H1 (cell line): ENCODE data around the gene MXD4. TPM values are rescaled to one million over a fixed set of nuclear protein-coding genes. Genes with fewer than 3 reads are reported as not detected.
A peak's percentile ranks its signal among the peaks of the same experiment; 100 is the strongest.

Experiments
- CTCF ChIA-PET: fragments of 300-600 bp; sonication (Branson Sonifier 250); formaldehyde crosslinking; loops from one replicate; lab custom pipeline; 2021; ENCODE audit not compliant: partially characterized antibody; lab: Charles Lee
- POLR2A ChIA-PET: fragments of 300-600 bp; sonication (Branson Sonifier 250); formaldehyde crosslinking; loops from one replicate; lab custom pipeline; 2021; ENCODE audit warnings: inconsistent platforms; ENCODE audit not compliant: partially characterized antibody; lab: Charles Lee
- DNase-seq, 2 experiments: peaks; one replicate each; pipeline versions ENCODE4 v3.0.0 to v3.0.0-alpha.2; 2010 to 2022; ENCODE audit warnings: low spot score in 2 of 2, low read depth in 1 of 2, mixed read lengths in 1 of 2
- FAIRE-seq: peaks from 2 replicates; lab custom pipeline; 2011; peaks lifted over from hg19 to GRCh38; lab: Jason Lieb, UNC
- H2AFZ ChIP-seq: 2 replicates; pipeline ENCODE4 v1.8.1; 2012; ENCODE audit warnings: low read length, inconsistent platforms
- H2AK5ac ChIP-seq: 2 replicates; pipeline ENCODE4 v1.6.1; 2013; ENCODE audit warnings: low read depth, low read length
- H2BK120ac ChIP-seq: replicated peaks from 2 replicates; pipeline ENCODE3; 2013; ENCODE audit warnings: low read depth, low read length, inconsistent platforms
- H2BK12ac ChIP-seq: 2 replicates; pipeline ENCODE4 v1.6.1; 2013; ENCODE audit warnings: low read depth, low read length
- H2BK15ac ChIP-seq: 2 replicates; pipeline ENCODE4 v1.6.1; 2013; ENCODE audit warnings: low read length
- H2BK20ac ChIP-seq: 2 replicates; pipeline ENCODE4 v1.6.1; 2013; ENCODE audit warnings: low read length
- H2BK5ac ChIP-seq: 2 replicates; pipeline ENCODE4 v1.6.1; 2013; ENCODE audit warnings: low read depth, low read length
- H3K14ac ChIP-seq: 2 replicates; pipeline ENCODE4 v1.6.1; 2013; ENCODE audit warnings: inconsistent platforms; ENCODE audit not compliant: insufficient read length
- H3K18ac ChIP-seq: 2 replicates; pipeline ENCODE4 v1.6.1; 2013; ENCODE audit warnings: low read length; ENCODE audit errors: extremely low read depth
- H3K23ac ChIP-seq: 2 replicates; pipeline ENCODE4 v1.6.1; 2013; ENCODE audit warnings: inconsistent platforms; ENCODE audit not compliant: insufficient read length
- H3K23me2 ChIP-seq: 2 replicates; pipeline ENCODE4 v1.6.1; 2013; ENCODE audit warnings: low read depth, low read length
- H3K27ac ChIP-seq: 2 replicates; pipeline ENCODE4 v1.6.1; 2011; ENCODE audit warnings: low read depth, low read length, inconsistent platforms
- H3K27me3 ChIP-seq, 4 experiments: replicated peaks in 1 of 4; 1 replicate in 1 of 4; 2 replicates in 3 of 4; pipeline versions ENCODE4 v1.6.1 to v1.8.1; 2011 to 2013; ENCODE audit warnings: low read length in 3 of 4, mild to moderate bottlenecking in 3 of 4, inconsistent platforms in 2 of 4, mixed read lengths in 2 of 4, moderate library complexity in 1 of 4; ENCODE audit not compliant: control insufficient read depth in 3 of 4, insufficient read depth in 3 of 4; ENCODE audit errors: extremely low read depth in 1 of 4
- H3K36me3 ChIP-seq, 4 experiments: 2 replicates each; pipeline versions ENCODE4 v1.6.1 to v1.8.1; 2011 to 2013; ENCODE audit warnings: mild to moderate bottlenecking in 4 of 4, low read length in 3 of 4, moderate library complexity in 2 of 4, control low read depth in 1 of 4, inconsistent platforms in 1 of 4; ENCODE audit not compliant: insufficient read depth in 4 of 4, control insufficient read depth in 2 of 4
- H3K4ac ChIP-seq: replicated peaks from 2 replicates; pipeline ENCODE3; 2013; ENCODE audit warnings: low read length, low read depth, mixed read lengths, inconsistent platforms; ENCODE audit not compliant: insufficient read length
- H3K4me1 ChIP-seq, 4 experiments: replicated peaks in 1 of 4; 1 replicate in 1 of 4; 2 replicates in 3 of 4; pipeline versions ENCODE4 v1.6.1 to v1.8.1; 2011 to 2013; ENCODE audit warnings: low read length in 3 of 4, inconsistent platforms in 2 of 4, mixed read lengths in 1 of 4; ENCODE audit not compliant: insufficient read depth in 4 of 4, control insufficient read depth in 3 of 4
- H3K4me2 ChIP-seq, 2 experiments: 2 replicates each; pipeline versions ENCODE4 v1.6.1 to v1.8.1; 2011 to 2013; ENCODE audit warnings: low read depth in 2 of 2, low read length in 2 of 2, control low read depth in 1 of 2, inconsistent platforms in 1 of 2, mild to moderate bottlenecking in 1 of 2; ENCODE audit not compliant: insufficient read depth in 1 of 2
- H3K4me3 ChIP-seq, 4 experiments: fragments of 200-600, 300-600 bp in 1 of 4; sonication (generic), shearing (Covaris generic), sonication (Bioruptor Twin) in 1 of 4; 2 replicates each; pipeline versions ENCODE4 v1.5.1 to v1.8.1; 2011 to 2016; ENCODE audit warnings: low read length in 4 of 4, low read depth in 3 of 4, control low read depth in 2 of 4, inconsistent platforms in 2 of 4, mild to moderate bottlenecking in 2 of 4, mixed read lengths in 1 of 4, moderate library complexity in 1 of 4; ENCODE audit not compliant: insufficient read depth in 2 of 4; ENCODE audit errors: extremely low read depth in 1 of 4
- H3K56ac ChIP-seq: replicated peaks from 2 replicates; pipeline ENCODE3; 2013; ENCODE audit warnings: low read depth, mild to moderate bottlenecking, mixed read lengths, low read length, inconsistent platforms; ENCODE audit not compliant: insufficient read length
- H3K79me1 ChIP-seq: 2 replicates; pipeline ENCODE4 v1.6.1; 2013; ENCODE audit warnings: low read depth, low read length, control low read depth
- H3K79me2 ChIP-seq, 2 experiments: 2 replicates each; pipeline versions ENCODE4 v1.6.1 to v1.8.1; 2012 to 2013; ENCODE audit warnings: low read length in 2 of 2, mild to moderate bottlenecking in 2 of 2, inconsistent platforms in 1 of 2; ENCODE audit not compliant: insufficient read depth in 2 of 2, control insufficient read depth in 1 of 2
- H3K9ac ChIP-seq, 4 experiments: replicated peaks in 1 of 4; 1 replicate in 1 of 4; 2 replicates in 3 of 4; pipeline versions ENCODE4 v1.6.1 to v1.8.1; 2011 to 2013; ENCODE audit warnings: low read depth in 3 of 4, low read length in 3 of 4, control low read depth in 2 of 4, mild to moderate bottlenecking in 2 of 4, moderate library complexity in 2 of 4, inconsistent platforms in 1 of 4; ENCODE audit errors: extremely low read depth in 1 of 4
- H3K9me3 ChIP-seq, 2 experiments: 2 replicates each; pipeline versions ENCODE4 v1.6.1 to v1.8.1; 2012 to 2013; ENCODE audit warnings: mild to moderate bottlenecking in 2 of 2, moderate library complexity in 2 of 2, control low read depth in 1 of 2, inconsistent platforms in 1 of 2, low read depth in 1 of 2, low read length in 1 of 2, mixed read lengths in 1 of 2; ENCODE audit not compliant: insufficient read depth in 2 of 2
- H4K20me1 ChIP-seq, 2 experiments: replicated peaks in 1 of 2; 2 replicates each; pipeline versions ENCODE3 to v1.8.1; 2011 to 2013; ENCODE audit warnings: inconsistent platforms in 2 of 2, low read length in 2 of 2, mild to moderate bottlenecking in 1 of 2; ENCODE audit not compliant: insufficient read depth in 2 of 2, control insufficient read depth in 1 of 2
- H4K5ac ChIP-seq: 2 replicates; pipeline ENCODE4 v1.6.1; 2013; ENCODE audit warnings: low read length, low read depth, mixed read lengths, inconsistent platforms; ENCODE audit not compliant: insufficient read length
- H4K8ac ChIP-seq: 2 replicates; pipeline ENCODE4 v1.8.0; 2013; ENCODE audit warnings: mild to moderate bottlenecking, moderate library complexity, low read length, inconsistent platforms; ENCODE audit not compliant: insufficient read depth; ENCODE audit errors: extremely low read depth
- H4K91ac ChIP-seq: replicated peaks from 2 replicates; pipeline ENCODE3; 2013; ENCODE audit warnings: low read length, mixed read lengths, inconsistent platforms; ENCODE audit not compliant: insufficient read length
- CREB1 ChIP-seq: IDR thresholded peaks from 2 replicates; pipeline ENCODE4 v1.6.1; 2012; ENCODE audit warnings: inconsistent platforms
- HDAC6 ChIP-seq: IDR thresholded peaks from one replicate; pipeline ENCODE4 v1.7.1; 2012; ENCODE audit warnings: low read depth, mild to moderate bottlenecking, inconsistent platforms, low read length, moderate library complexity
- TCF12 ChIP-seq: IDR thresholded peaks from 2 replicates; pipeline ENCODE4 v1.6.1; 2011; ENCODE audit warnings: low read depth, mild to moderate bottlenecking, low read length
- ZNF274 ChIP-seq: IDR thresholded peaks from 2 replicates; pipeline ENCODE4 v1.7.0; 2012; ENCODE audit warnings: low read length, borderline replicate concordance; ENCODE audit errors: extremely low read depth
- WGBS, 2 experiments: shearing (Covaris generic) in 1 of 2; methylation state at CpG; one replicate each; pipeline versions ENCODE4 v1.1.6 to v1.1.7; 2013 to 2015; ENCODE audit warnings: low lambda C conversion rate in 2 of 2, mixed read lengths in 2 of 2, inconsistent platforms in 1 of 2, low coverage in 1 of 2, missing lambda C conversion rate in 1 of 2; ENCODE audit not compliant: insufficient replicate concordance in 2 of 2, insufficient coverage in 1 of 2, insufficient read length in 1 of 2; ENCODE audit errors: extremely low coverage in 1 of 2, missing lambda C conversion rate in 1 of 2; 5-methylcytosine and 5-hydroxymethylcytosine counted together
- polyA plus RNA-seq, 7 experiments: library from polyadenylated mRNA; depleted of rRNA in 3 of 7; stranded (reverse) in 5 of 7; unstranded in 2 of 7; fragments of >200 nt in 5 of 7; fragments of 200-250 nt in 2 of 7; gene quantifications; 1 replicate in 5 of 7; 2 replicates in 1 of 7; 4 replicates in 1 of 7; pipeline versions ENCODE4 v1.2.1 to v1.2.3, GENCODE V29; 2011 to 2013; ENCODE audit warnings: missing spikeins in 2 of 7, mixed read lengths in 2 of 7
- total RNA-seq: library from RNA; stranded (reverse); fragmentation: NEBNext Ultra II Directional; extraction: Animal tissue kit (Norgen Biotek cat#: 25700); gene quantifications from 2 replicates; pipeline ENCODE4 v1.2.1, GENCODE V29; 2021

MXD4 gene
- total and polyA plus RNA-seq, 2 of the 8 experiments (the other 6 are each of a cell fraction or from before 2014, with no cell fraction given), result 18.0 to 20.8 TPM

GRCh38 chr4:2256156-2256731 lies 5.7 kb downstream of the MXD4 start:
- H2BK15ac ChIP-seq, result no peak overlapping the region
- POLR2A ChIA-PET, result no interaction called here
- no peak for TF ChIP-seq TCF12
- TF ChIP-seq CREB1, result no peak
- no peak for TF ChIP-seq HDAC6
- TF ChIP-seq ZNF274, result no peak
- H2BK12ac ChIP-seq, result no peak overlapping the region
- no peaks in the 10 kb centered on the region for H3K9me3 ChIP-seq
- H3K9ac ChIP-seq, result no peak overlapping the region
- no peak overlapping the region for H2BK20ac ChIP-seq
- H3K56ac ChIP-seq, result no peak overlapping the region
- FAIRE-seq (no peak), DNase-seq (peak in 1 of 2 experiments; percentile 44)
- no peak overlapping the region for H4K91ac ChIP-seq
- no peak overlapping the region for H2AFZ ChIP-seq
- H3K4me1 ChIP-seq, result peaks cover 0 to 5% (median 3%) of the 10 kb centered on the region in 4 experiments; a peak in 4 of 7 replicates
- H4K20me1 ChIP-seq, result peaks cover 0 to 9% of the 10 kb centered on the region in 2 experiments
- no peaks in the 10 kb centered on the region for H3K79me1 ChIP-seq
- no peak overlapping the region for H2BK120ac ChIP-seq
- no peaks in the 10 kb centered on the region for H3K27me3 ChIP-seq
- no peak overlapping the region for H3K4me2 ChIP-seq
- H3K23ac ChIP-seq, result no peak overlapping the region
- H4K8ac ChIP-seq, result no peak overlapping the region
- no peaks in the 10 kb centered on the region; a peak in 1 of 8 replicates for H3K36me3 ChIP-seq
- H3K4me3 ChIP-seq, result no peak overlapping the region
- H3K14ac ChIP-seq, result no peak overlapping the region
- no peak overlapping the region for H3K18ac ChIP-seq
- no peak overlapping the region for H4K5ac ChIP-seq
- H3K27ac ChIP-seq, result no peak overlapping the region
- H3K4ac ChIP-seq, result no peak overlapping the region
- CTCF ChIA-PET, result interaction anchor here (0.5 to 1.7 kb wide), 2 partner anchors 10 to 263 kb away, joined by 3 to 8 read pairs; no protein-coding TSS in a partner anchor
- peaks cover 4% of the 10 kb centered on the region; the same call in 1 of the 2 replicates for H3K23me2 ChIP-seq
- 86% methylated on average over 8 of the region's 8 CpGs; no CpG with 5 or more reads in 1 of the 2 experiments for WGBS, 2 experiments
- H2AK5ac ChIP-seq, result no peak overlapping the region
- H3K79me2 ChIP-seq, result no peaks in the 10 kb centered on the region
- no peak overlapping the region for H2BK5ac ChIP-seq
